K562 (cell line): ENCODE measurements around the gene VDR. TPM values are rescaled to one million over a fixed set of nuclear protein-coding genes. Genes with fewer than 3 reads are reported as not detected.

ENCODE experiments used
- ATAC-seq: fragments of 200-7000 bp; cut with Tn5 transposase; 3 replicates; pipeline ENCODE4 v1.9.1; 2020; ENCODE audit warnings: moderate library complexity
- BruUV-seq: library from RNA; stranded (reverse); fragments of 400-500 nt; replicated peaks from 2 replicates; lab custom pipeline; 2021; lab: Mats Ljungman, UMichigan
- CTCF ChIA-PET: fragments of 300-600 bp; formaldehyde crosslinking; extraction: SDS; loops from one replicate; lab custom pipeline; 2021; ENCODE audit warnings: low intra/inter-chr PET ratio; lab: Yijun Ruan, JAX
- POLR2A ChIA-PET: fragments of 300-600, 350-650 bp; sonication (Branson Sonifier 250); formaldehyde crosslinking; extraction: SDS; loops from one replicate; lab custom pipeline; 2021; ENCODE audit warnings: antibody characterized with exemption, inconsistent platforms; lab: Yijun Ruan, JAX
- DNase-seq, 4 experiments: peaks; one replicate each; pipeline versions ENCODE4 v3.0.0 to v3.0.0-alpha.2; 2011 to 2018; ENCODE audit warnings: low spot score in 3 of 4, mixed read lengths in 3 of 4; ENCODE audit errors: extremely low read depth in 1 of 4
- FAIRE-seq: peaks from 2 replicates; lab custom pipeline; 2011; peaks lifted over from hg19 to GRCh38; lab: Jason Lieb, UNC
- H2AFZ ChIP-seq: 2 replicates; pipeline ENCODE4 v1.6.0; 2011; ENCODE audit warnings: low read depth, low read length, control low read depth, inconsistent platforms
- H3K27ac ChIP-seq: fragments of 200-600 bp; 3 replicates; pipeline ENCODE4 v1.8.0; 2011; ENCODE audit warnings: low read depth, mild to moderate bottlenecking, control low read depth, inconsistent platforms, low read length, moderate library complexity, mixed read lengths; ENCODE audit errors: extremely low read depth
- H3K27me3 ChIP-seq, 2 experiments: fragments of 300-600 bp in 1 of 2; 2 replicates in 1 of 2; 3 replicates in 1 of 2; pipeline versions ENCODE4 v1.6.0 to v1.8.0; 2011; ENCODE audit warnings: inconsistent platforms in 2 of 2, low read length in 2 of 2, mild to moderate bottlenecking in 1 of 2, mixed read lengths in 1 of 2, moderate library complexity in 1 of 2; ENCODE audit not compliant: control insufficient read depth in 2 of 2, insufficient read depth in 2 of 2
- H3K36me3 ChIP-seq: fragments of 300-600 bp; 3 replicates; pipeline ENCODE4 v1.8.0; 2011; ENCODE audit warnings: mild to moderate bottlenecking, low read length, inconsistent platforms; ENCODE audit not compliant: control insufficient read depth, insufficient read depth
- H3K4me1 ChIP-seq, 2 experiments: fragments of 200-600 bp in 1 of 2; replicated peaks in 1 of 2; 2 replicates in 1 of 2; 3 replicates in 1 of 2; pipeline versions ENCODE4 v1.5.1 to v1.8.0; 2011; ENCODE audit warnings: inconsistent platforms in 2 of 2, low read length in 2 of 2, mild to moderate bottlenecking in 1 of 2, mixed read lengths in 1 of 2, moderate library complexity in 1 of 2; ENCODE audit not compliant: control insufficient read depth in 2 of 2, insufficient read depth in 2 of 2
- H3K4me2 ChIP-seq: 2 replicates; pipeline ENCODE4 v1.6.1; 2011; ENCODE audit warnings: low read length, control low read depth, inconsistent platforms, mixed read lengths; ENCODE audit not compliant: insufficient read depth
- H3K4me3 ChIP-seq: fragments of 200-600 bp; sonication (generic), shearing (Covaris generic); 2 replicates; pipeline ENCODE4 v1.5.1; 2016; ENCODE audit warnings: control low read depth, inconsistent platforms
- H3K79me2 ChIP-seq: fragments of 200-600 bp; 3 replicates; pipeline ENCODE4 v1.8.0; 2011; ENCODE audit warnings: low read length, inconsistent platforms; ENCODE audit not compliant: control insufficient read depth, insufficient read depth
- H3K9ac ChIP-seq, 2 experiments: 2 replicates each; pipeline versions ENCODE4 v1.6.0 to v1.6.1; 2011; ENCODE audit warnings: low read depth in 2 of 2, low read length in 2 of 2, control low read depth in 1 of 2, inconsistent platforms in 1 of 2, mild to moderate bottlenecking in 1 of 2, mixed read lengths in 1 of 2; ENCODE audit not compliant: insufficient read depth in 1 of 2
- H3K9me1 ChIP-seq: one replicate; pipeline ENCODE4 v1.6.0; 2011; ENCODE audit warnings: inconsistent platforms, mild to moderate bottlenecking, low read length, moderate library complexity; ENCODE audit not compliant: control insufficient read depth, insufficient read depth
- H3K9me3 ChIP-seq: replicated peaks from 2 replicates; pipeline ENCODE4 v1.5.1; 2011; ENCODE audit warnings: low read depth, low read length, inconsistent platforms; ENCODE audit not compliant: control insufficient read depth, insufficient read depth
- H4K20me1 ChIP-seq: replicated peaks from 2 replicates; pipeline ENCODE4 v1.6.1; 2011; ENCODE audit warnings: low read length, inconsistent platforms, mixed read lengths; ENCODE audit not compliant: control insufficient read depth, insufficient read depth
- CREM ChIP-seq: IDR thresholded peaks from 2 replicates; pipeline ENCODE4 v1.6.1; 2014; ENCODE audit warnings: antibody characterized with exemption, low read depth
- ELF1 ChIP-seq: fragments of 200-800 bp; sonication (Bioruptor generic); IDR thresholded peaks from 2 replicates; pipeline ENCODE4 v1.6.1; 2016; ENCODE audit warnings: missing genetic modification characterization, missing compliant biosample characterization
- GABPA ChIP-seq: fragments of 200-800 bp; sonication (Bioruptor generic); conservative IDR thresholded peaks from 2 replicates; pipeline ENCODE4 v1.6.1; 2016; ENCODE audit warnings: low read depth, missing genetic modification characterization, missing compliant biosample characterization
- GABPB1 ChIP-seq: sonication (generic); formaldehyde crosslinking; IDR thresholded peaks from 2 replicates; pipeline ENCODE4 v1.8.0; 2022; ENCODE audit warnings: mild to moderate bottlenecking, missing genetic modification reagents
- MEIS2 ChIP-seq: fragments of 450-650 bp; IDR thresholded peaks from 2 replicates; pipeline ENCODE4 v1.6.1; 2014; ENCODE audit warnings: mild to moderate bottlenecking; ENCODE audit not compliant: partially characterized antibody
- SPI1 ChIP-seq: IDR thresholded peaks from 2 replicates; pipeline ENCODE4 v1.6.1; 2011; ENCODE audit warnings: low read depth, low read length, control low read depth, borderline replicate concordance
- VEZF1 ChIP-seq: fragments of 200-800 bp; sonication (Bioruptor generic); IDR thresholded peaks from 2 replicates; pipeline ENCODE4 v1.6.1; 2017; ENCODE audit warnings: missing genetic modification characterization, missing compliant biosample characterization
- ZBTB2 ChIP-seq: fragments of 450-650 bp; IDR thresholded peaks from 2 replicates; pipeline ENCODE4 v1.6.1; 2016; ENCODE audit warnings: antibody characterized with exemption
- ZFP36 ChIP-seq: fragments of 150-350 bp; IDR thresholded peaks from 2 replicates; pipeline ENCODE4 v1.6.1; 2018; ENCODE audit warnings: low read length, low read depth; ENCODE audit not compliant: partially characterized antibody
- ZFPM2 ChIP-seq: fragments of 250-450 bp; sonication (Bioruptor Pico); IDR thresholded peaks from 2 replicates; pipeline ENCODE4 v1.5.1; 2022; ENCODE audit warnings: mild to moderate bottlenecking
- ZNF592 ChIP-seq: fragments of 450-650 bp; IDR thresholded peaks from 2 replicates; pipeline ENCODE4 v1.6.1; 2017; ENCODE audit warnings: antibody characterized with exemption, mild to moderate bottlenecking
- WGBS: fragments of 100-300 bp; shearing (Covaris generic); methylation state at CpG from one replicate; pipeline ENCODE4 v1.1.6; 2016; ENCODE audit warnings: low coverage, mixed read lengths; ENCODE audit not compliant: insufficient coverage; ENCODE audit errors: missing lambda C conversion rate; 5-methylcytosine and 5-hydroxymethylcytosine counted together
- in situ Hi-C: fragments of 300-500 bp; cut with MboI; formaldehyde crosslinking; loops from 4 replicates; pipeline ENCODE4 v1.15.0; 2018; ENCODE audit warnings: inconsistent platforms, mixed read lengths
- intact Hi-C: fragments of 100-400 bp; cut with micrococcal nuclease; formaldehyde crosslinking; loops from 2 replicates; pipeline ENCODE4 v1.14.2; 2022
- polyA plus RNA-seq, 8 experiments: library from polyadenylated mRNA; depleted of rRNA in 4 of 8; stranded (reverse) in 5 of 8; unstranded in 3 of 8; fragments of >200 nt; fragmentation: Nextera tagmentation in 2 of 8; fragmentation: Illumina TruSeq in 1 of 8; extraction: Ambion mirVana in 2 of 8; extraction: Trizol in 1 of 8; gene quantifications; 2 replicates each; pipeline versions ENCODE4 v1.2.1 to v1.2.3, GENCODE V29; 2011 to 2014; ENCODE audit warnings: inconsistent platforms in 1 of 8, missing spikeins in 1 of 8
- total RNA-seq, 7 experiments: library from RNA; depleted of rRNA in 6 of 7; stranded (reverse); fragments of >200 nt in 6 of 7; fragmentation: Illumina TruSeq in 2 of 7; extraction: Trizol in 2 of 7; gene quantifications; 2 replicates each; pipeline versions ENCODE4 v1.2.1 to v1.2.3, GENCODE V29; 2011 to 2021; ENCODE audit warnings: low replicate concordance in 1 of 7

The VDR gene
- total and polyA plus RNA-seq, 9 of the 15 experiments (the other 6 are each of a cell fraction or from before 2014, with no cell fraction given): 0.61 to 4.8 (median 2.0) TPM

- in situ Hi-C loops (no loop called here), intact Hi-C loops (no loop called here)
- TF ChIP-seq ZFPM2 (CRISPR knock-in tag) (no peak), GABPA (tag) (peak; percentile 67), GABPB1 (CRISPR knock-in tag) (peak; percentile 29; the same call in 1 of the 2 replicates), ZFP36 (peak; percentile 8), ZBTB2 (no peak), VEZF1 (CRISPR knock-in tag) (no peak), SPI1 (peak; percentile 92), MEIS2 (no peak), ELF1 (tag) (0 out of 2 replicates have a peak, but pooled peaks have one; percentile 24), ZNF592 (no peak), CREM (peak; percentile 56; the same call in 1 of the 2 replicates)
- Histone ChIP-seq H3K27me3 (no peaks in the 10 kb centered on the region; a peak in 1 of 5 replicates), H3K9ac (no peak overlapping the region), H2AFZ (peak overlapping the region; percentile 83), H3K4me1 (peaks cover 0 to 25% of the 10 kb centered on the region in 2 experiments; a peak in 4 of 5 replicates), H3K4me3 (no peak overlapping the region), H3K4me2 (no peak overlapping the region), H3K36me3 (no peaks in the 10 kb centered on the region), H3K9me1 (no peaks in the 10 kb centered on the region), H3K9me3 (no peaks in the 10 kb centered on the region), H3K27ac (no peak overlapping the region; the same call in 2 of the 3 replicates), H3K79me2 (no peaks in the 10 kb centered on the region), H4K20me1 (0 out of 2 replicates have a peak, but pooled peaks cover 3% of the 10 kb centered on the region)
- FAIRE-seq (no peak), DNase-seq (no peak), ATAC-seq (peak; percentile 59)
- WGBS: 19% methylated on average over 4 of the region's 4 CpGs
- ChIA-PET POLR2A (interaction anchor here (0.6 kb wide), 1 partner anchor 14 kb away, joined by 3 read pairs; no protein-coding TSS in a partner anchor), CTCF (no interaction called here)
- BruUV-seq: no TSS peak
These were observed 15.8 kb downstream of the VDR start for GRCh38 chr12:47889040-47889439.
